OCI-LY3 (cell line): ENCODE measurements around the gene TATDN2.

Experiments
- EZH2phosphoT487 ChIP-seq: fragments of 200-600 bp; shearing (Covaris generic); IDR thresholded peaks from 2 replicates; pipeline ENCODE4 v1.6.1; 2018; ENCODE audit warnings: antibody characterized with exemption, mixed run types, low read depth
- TF ChIP-seq, protein P1 (sequence below): fragments of 200-600, 300-600 bp; sonication (generic); IDR thresholded peaks from 2 replicates; pipeline ENCODE4 v1.5.1; 2014; ENCODE audit warnings: antibody characterized with exemption, low read length, low read depth

DNA sequence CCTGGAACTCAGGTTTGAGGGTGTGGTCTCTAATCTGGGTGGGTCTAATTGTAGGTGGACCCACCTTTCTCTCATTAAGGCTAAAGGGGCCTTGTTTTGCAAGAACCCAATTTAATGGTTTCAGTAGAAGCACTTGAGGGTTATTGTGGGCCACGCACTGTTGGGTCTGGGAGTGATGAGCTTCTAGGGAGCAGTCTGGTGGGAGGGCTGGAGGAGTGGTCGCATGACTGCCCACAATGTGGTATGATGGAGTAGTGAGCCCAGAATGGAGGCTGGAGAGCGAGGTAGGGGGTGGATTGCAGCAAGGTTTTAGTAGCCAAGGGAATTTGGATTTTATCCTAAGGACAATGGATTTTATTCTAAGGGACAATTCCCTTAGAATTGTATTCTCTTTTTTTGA, 2.7 kb downstream of the TATDN2 start:
- TF ChIP-seq, protein P1, sequence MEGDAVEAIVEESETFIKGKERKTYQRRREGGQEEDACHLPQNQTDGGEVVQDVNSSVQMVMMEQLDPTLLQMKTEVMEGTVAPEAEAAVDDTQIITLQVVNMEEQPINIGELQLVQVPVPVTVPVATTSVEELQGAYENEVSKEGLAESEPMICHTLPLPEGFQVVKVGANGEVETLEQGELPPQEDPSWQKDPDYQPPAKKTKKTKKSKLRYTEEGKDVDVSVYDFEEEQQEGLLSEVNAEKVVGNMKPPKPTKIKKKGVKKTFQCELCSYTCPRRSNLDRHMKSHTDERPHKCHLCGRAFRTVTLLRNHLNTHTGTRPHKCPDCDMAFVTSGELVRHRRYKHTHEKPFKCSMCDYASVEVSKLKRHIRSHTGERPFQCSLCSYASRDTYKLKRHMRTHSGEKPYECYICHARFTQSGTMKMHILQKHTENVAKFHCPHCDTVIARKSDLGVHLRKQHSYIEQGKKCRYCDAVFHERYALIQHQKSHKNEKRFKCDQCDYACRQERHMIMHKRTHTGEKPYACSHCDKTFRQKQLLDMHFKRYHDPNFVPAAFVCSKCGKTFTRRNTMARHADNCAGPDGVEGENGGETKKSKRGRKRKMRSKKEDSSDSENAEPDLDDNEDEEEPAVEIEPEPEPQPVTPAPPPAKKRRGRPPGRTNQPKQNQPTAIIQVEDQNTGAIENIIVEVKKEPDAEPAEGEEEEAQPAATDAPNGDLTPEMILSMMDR = no peak
- TF ChIP-seq EZH2phosphoT487 = no peak
